ENCODE measurements around the gene SERPING1. TPM values are rescaled to one million over a fixed set of nuclear protein-coding genes. Genes with fewer than 3 reads are reported as not detected.
A peak's percentile ranks its signal among the peaks of the same experiment; 100 is the strongest.

The SERPING1 gene
- total RNA-seq, 1 experiment from 2014 or later, result 5.2 TPM

DNA sequence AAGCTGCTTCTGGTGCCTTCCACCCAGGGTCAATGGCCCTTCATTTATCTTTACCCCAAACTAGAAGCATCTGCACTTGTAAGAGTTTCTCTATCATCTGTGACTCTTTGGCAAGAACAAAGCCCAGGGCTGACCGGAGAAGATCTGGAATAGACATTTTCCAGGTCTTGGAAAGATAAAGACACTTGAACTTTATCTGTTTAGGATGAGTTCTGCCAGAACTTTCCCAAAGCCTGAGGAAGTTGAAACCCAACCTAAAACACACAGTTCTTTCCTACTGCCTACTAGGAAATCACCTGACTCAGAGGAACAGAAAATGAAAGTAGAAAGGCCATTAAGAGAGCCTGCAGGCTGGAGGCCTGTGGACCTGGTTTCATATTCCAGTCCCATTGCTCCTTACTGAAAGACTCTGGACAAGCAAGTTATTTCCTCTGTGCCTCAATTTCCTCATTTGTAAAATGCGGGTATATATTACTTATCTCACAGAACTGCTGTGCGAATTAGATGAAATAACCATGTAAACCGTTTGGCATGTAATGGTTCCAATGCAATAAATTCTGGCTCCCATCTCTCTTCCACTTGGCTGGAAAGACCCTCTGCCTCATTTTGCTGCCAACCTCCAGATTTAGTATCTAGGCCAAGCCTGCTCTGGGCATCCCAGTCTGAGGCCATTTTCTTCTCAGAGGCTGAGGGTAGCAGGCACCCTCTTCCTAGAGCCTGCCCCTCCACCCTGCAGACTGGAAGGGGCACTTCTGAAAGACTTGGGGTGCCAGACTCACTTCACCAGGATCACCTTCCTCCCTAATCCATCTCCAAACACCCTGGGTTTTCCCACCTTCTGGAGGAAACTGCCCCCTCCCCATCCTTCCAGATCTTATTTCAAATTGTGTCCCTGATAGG, 31.2 kb upstream of the SERPING1 start:
- intact Hi-C loops (cut with micrococcal nuclease; ENCODE audit: unreplicated experiment), result loop anchor here (5.0 to 10.0 kb wide), 2 partner anchors 236 to 949 kb away; no protein-coding TSS in a partner anchor
- Histone ChIP-seq H3K36me3 (ENCODE audit: insufficient read depth, low read length, poor library complexity, severe bottlenecking) (no peaks in the 10 kb centered on the region), H3K9me3 (ENCODE audit: low read depth, low read length, poor library complexity, severe bottlenecking) (no peaks in the 10 kb centered on the region), H3K4me1 (ENCODE audit: insufficient read depth, low read length, poor library complexity, severe bottlenecking) (no peaks in the 10 kb centered on the region), H3K27ac (ENCODE audit: low read depth, low read length, poor library complexity, severe bottlenecking) (no peak overlapping the region), H3K27me3 (replicated peaks; ENCODE audit: insufficient read depth, low read depth, low read length, poor library complexity) (no peaks in the 10 kb centered on the region), H3K4me3 (ENCODE audit: low read depth, low read length, poor library complexity, severe bottlenecking) (peak overlapping the region; percentile 68)
- no peak for DNase-seq (ENCODE audit: low spot score)
- no TSS peak for BruUV-seq (replicated peaks)
- POLR2A ChIA-PET (ENCODE audit: low non-redundant PET), result no interaction called here
- TF ChIP-seq EZH2 (IDR thresholded peaks at IDR 0.05; ENCODE audit: borderline replicate concordance, low read depth, low read length, poor library complexity, severe bottlenecking), result no peak
- TF ChIP-seq, protein P1, sequence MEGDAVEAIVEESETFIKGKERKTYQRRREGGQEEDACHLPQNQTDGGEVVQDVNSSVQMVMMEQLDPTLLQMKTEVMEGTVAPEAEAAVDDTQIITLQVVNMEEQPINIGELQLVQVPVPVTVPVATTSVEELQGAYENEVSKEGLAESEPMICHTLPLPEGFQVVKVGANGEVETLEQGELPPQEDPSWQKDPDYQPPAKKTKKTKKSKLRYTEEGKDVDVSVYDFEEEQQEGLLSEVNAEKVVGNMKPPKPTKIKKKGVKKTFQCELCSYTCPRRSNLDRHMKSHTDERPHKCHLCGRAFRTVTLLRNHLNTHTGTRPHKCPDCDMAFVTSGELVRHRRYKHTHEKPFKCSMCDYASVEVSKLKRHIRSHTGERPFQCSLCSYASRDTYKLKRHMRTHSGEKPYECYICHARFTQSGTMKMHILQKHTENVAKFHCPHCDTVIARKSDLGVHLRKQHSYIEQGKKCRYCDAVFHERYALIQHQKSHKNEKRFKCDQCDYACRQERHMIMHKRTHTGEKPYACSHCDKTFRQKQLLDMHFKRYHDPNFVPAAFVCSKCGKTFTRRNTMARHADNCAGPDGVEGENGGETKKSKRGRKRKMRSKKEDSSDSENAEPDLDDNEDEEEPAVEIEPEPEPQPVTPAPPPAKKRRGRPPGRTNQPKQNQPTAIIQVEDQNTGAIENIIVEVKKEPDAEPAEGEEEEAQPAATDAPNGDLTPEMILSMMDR (conservative IDR thresholded peaks at IDR 0.05; ENCODE audit: low read depth, low read length), result no peak
- CTCF ChIA-PET, result no interaction called here

DNA sequence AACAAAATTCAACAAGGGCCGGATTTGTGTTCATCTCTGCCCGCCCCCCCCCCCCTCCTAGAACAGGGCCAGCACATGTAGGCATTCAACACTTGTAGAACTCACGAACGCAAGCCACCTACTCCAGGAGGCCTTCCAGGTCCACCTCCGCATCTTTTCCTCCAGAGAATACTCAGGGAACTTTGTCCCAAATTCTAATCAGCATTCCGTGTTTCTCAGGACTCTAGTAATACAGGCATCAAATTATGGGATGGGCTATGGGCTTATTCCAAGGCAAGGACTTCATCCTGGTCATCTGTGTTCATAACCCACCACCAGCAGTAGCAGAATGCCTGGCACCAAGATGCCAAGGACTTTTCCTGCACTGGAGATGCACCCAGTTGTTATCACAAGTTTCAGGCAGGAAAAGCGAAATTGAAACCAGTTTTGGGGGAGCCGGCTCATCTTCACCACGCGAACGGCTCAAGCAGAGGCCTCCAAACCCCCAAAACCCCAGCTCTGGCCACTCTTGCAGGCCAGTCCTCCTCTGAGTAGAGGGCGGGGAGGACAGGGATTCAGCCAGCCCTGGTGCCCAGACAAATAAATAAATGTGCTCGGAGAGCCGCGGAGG, 30.5 kb upstream of the SERPING1 start:
- peak overlapping the region; percentile 68 for H3K4me3 ChIP-seq (ENCODE audit: low read depth, low read length, poor library complexity, severe bottlenecking)
- peak overlapping the region; percentile 18 for H3K27ac ChIP-seq (ENCODE audit: low read depth, low read length, poor library complexity, severe bottlenecking)
- DNase-seq (ENCODE audit: low spot score), result peak; percentile 12
- ChIA-PET POLR2A (ENCODE audit: low non-redundant PET) (interaction anchor here (1.0 kb wide), 1 partner anchor 74 kb away, joined by 11 read pairs; no protein-coding TSS in a partner anchor), CTCF (interaction anchor here (1.4 to 2.3 kb wide), 3 partner anchors 12 to 77 kb away, joined by 4 to 50 read pairs (median 16); no protein-coding TSS in a partner anchor)
- no peaks in the 10 kb centered on the region for H3K9me3 ChIP-seq (ENCODE audit: low read depth, low read length, poor library complexity, severe bottlenecking)
- intact Hi-C loops (cut with micrococcal nuclease; ENCODE audit: unreplicated experiment), result loop anchor here (5.0 to 10.0 kb wide), 2 partner anchors 235 to 948 kb away; no protein-coding TSS in a partner anchor
- no peaks in the 10 kb centered on the region for H3K4me1 ChIP-seq (ENCODE audit: insufficient read depth, low read length, poor library complexity, severe bottlenecking)
- BruUV-seq (replicated peaks), result no TSS peak
- TF ChIP-seq, protein P1 (conservative IDR thresholded peaks at IDR 0.05; ENCODE audit: low read depth, low read length), result no peak
- TF ChIP-seq EZH2 (IDR thresholded peaks at IDR 0.05; ENCODE audit: borderline replicate concordance, low read depth, low read length, poor library complexity, severe bottlenecking), result no peak
- no peaks in the 10 kb centered on the region for H3K36me3 ChIP-seq (ENCODE audit: insufficient read depth, low read length, poor library complexity, severe bottlenecking)
- H3K27me3 ChIP-seq (replicated peaks; ENCODE audit: insufficient read depth, low read depth, low read length, poor library complexity), result no peaks in the 10 kb centered on the region

DNA sequence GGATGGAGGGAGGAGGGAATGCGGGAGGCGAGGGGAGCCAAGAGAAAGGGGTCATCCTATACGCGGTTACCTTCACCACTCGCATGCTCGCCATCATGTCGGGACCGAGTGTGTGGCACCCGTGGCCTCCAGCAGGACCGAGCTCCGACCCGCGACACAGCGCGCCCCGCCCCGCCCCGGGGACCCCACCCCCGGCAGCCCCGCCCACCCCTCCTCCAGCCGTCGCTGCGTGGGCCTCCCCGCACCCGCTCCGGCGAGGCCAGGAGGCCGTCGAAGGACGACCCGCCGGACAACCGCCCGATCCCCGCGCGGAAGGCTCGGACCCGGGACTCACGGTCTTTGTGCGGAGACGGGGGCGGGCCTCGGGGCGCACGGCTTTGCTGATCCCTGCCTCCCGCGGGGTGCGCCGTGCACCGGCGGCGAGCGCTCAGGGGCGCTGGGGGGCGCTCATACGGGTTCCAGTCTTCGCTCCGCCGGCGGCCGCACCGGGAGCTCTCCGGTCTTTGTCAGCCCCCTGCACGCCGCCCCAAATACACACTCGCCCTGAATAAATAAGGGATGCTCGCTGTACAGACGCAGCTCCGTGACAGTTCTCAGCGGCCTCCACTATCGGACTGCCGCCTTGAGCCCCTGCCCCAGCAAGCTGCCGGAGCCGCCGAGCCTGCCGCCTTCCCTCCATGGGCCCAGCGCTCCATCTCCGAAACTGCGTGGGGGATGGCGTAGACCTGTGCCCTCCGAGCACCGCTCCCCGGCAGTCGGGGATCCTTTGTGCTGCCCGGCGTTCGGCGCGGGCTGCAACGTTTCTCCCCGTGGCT, 29.8 kb upstream of the SERPING1 start, which contains the start of gene UBE2L6:
TSS of gene UBE2L6 (minus strand) at position 158 of the 815 bp plus-strand sequence. CDS start at position 97, 61 bp downstream.
- ChIA-PET POLR2A (ENCODE audit: low non-redundant PET) (interaction anchor here (1.0 kb wide), 2 partner anchors 73 to 80 kb away, joined by 5 to 11 read pairs; no protein-coding TSS in a partner anchor), CTCF (interaction anchor here (0.6 to 2.3 kb wide), 5 partner anchors 11 to 233 kb away, joined by 4 to 50 read pairs (median 5); no protein-coding TSS in a partner anchor)
- no peaks in the 10 kb centered on the region for H3K9me3 ChIP-seq (ENCODE audit: low read depth, low read length, poor library complexity, severe bottlenecking)
- H3K4me1 ChIP-seq (ENCODE audit: insufficient read depth, low read length, poor library complexity, severe bottlenecking), result no peaks in the 10 kb centered on the region
- H3K4me3 ChIP-seq (ENCODE audit: low read depth, low read length, poor library complexity, severe bottlenecking), result peak within 1 kb of the TSS; percentile 68
- no TSS peak for BruUV-seq (replicated peaks)
- no peaks in the 10 kb centered on the region for H3K36me3 ChIP-seq (ENCODE audit: insufficient read depth, low read length, poor library complexity, severe bottlenecking)
- intact Hi-C loops (cut with micrococcal nuclease; ENCODE audit: unreplicated experiment), result loop anchor here (1.0 to 10.0 kb wide), 3 partner anchors 74 to 947 kb away; no protein-coding TSS in a partner anchor
- TF ChIP-seq EZH2 (IDR thresholded peaks at IDR 0.05; ENCODE audit: borderline replicate concordance, low read depth, low read length, poor library complexity, severe bottlenecking), result no peak
- TF ChIP-seq, protein P1 (conservative IDR thresholded peaks at IDR 0.05; ENCODE audit: low read depth, low read length), result peak; percentile 98
- peak within 1 kb of the TSS; percentile 68 for H3K27ac ChIP-seq (ENCODE audit: low read depth, low read length, poor library complexity, severe bottlenecking)
- peak; percentile 68 for DNase-seq (ENCODE audit: low spot score)
- H3K27me3 ChIP-seq (replicated peaks; ENCODE audit: insufficient read depth, low read depth, low read length, poor library complexity), result no peaks in the 10 kb centered on the region

Measured in A673 (cell line).